GM19193 (cell line): Measurements from ENCODE around the gene NT5C3A.
A peak's percentile ranks its signal among the peaks of the same experiment; 100 is the strongest.

Experiments
- POLR2A ChIP-seq: IDR thresholded peaks from 4 replicates; pipeline ENCODE4 v1.6.1; 2011; ENCODE audit not compliant: insufficient read depth, insufficient read length; ENCODE audit errors: extremely low read depth

NT5C3A gene

GRCh38 chr7:33055158-33055557 lies 7.4 kb downstream of the NT5C3A start:
- no peak for TF ChIP-seq POLR2A

- TF ChIP-seq POLR2A = no peak
These were observed 8.2 kb downstream of the NT5C3A start for GRCh38 chr7:33054261-33054964.

- TF ChIP-seq POLR2A = no peak
These were observed 8.9 kb downstream of the NT5C3A start for GRCh38 chr7:33053721-33054120.

- TF ChIP-seq POLR2A = no peak
These were observed 11.8 kb downstream of the NT5C3A start for GRCh38 chr7:33050535-33051318.

- TF ChIP-seq POLR2A = no peak
These were observed 13.9 kb downstream of the NT5C3A start for GRCh38 chr7:33048704-33049103.

- TF ChIP-seq POLR2A = no peak
These were observed 14.3 kb downstream of the NT5C3A start for GRCh38 chr7:33048257-33048656.

GRCh38 chr7:33044986-33045385 lies 17.6 kb downstream of the NT5C3A start:
- TF ChIP-seq POLR2A = no peak

- no peak for TF ChIP-seq POLR2A
These were observed 18.2 kb downstream of the NT5C3A start for GRCh38 chr7:33044401-33044718.

GRCh38 chr7:33043501-33044400 lies 18.8 kb downstream of the NT5C3A start:
- TF ChIP-seq POLR2A = no peak

GRCh38 chr7:33041631-33042428 lies 20.7 kb downstream of the NT5C3A start:
- TF ChIP-seq POLR2A = no peak

GRCh38 chr7:33040803-33041516 lies 21.6 kb downstream of the NT5C3A start:
- peak; percentile 76 for TF ChIP-seq POLR2A

GRCh38 chr7:33039903-33040292 lies 22.7 kb downstream of the NT5C3A start:
- no peak for TF ChIP-seq POLR2A

GRCh38 chr7:33039257-33039902 lies 23.2 kb downstream of the NT5C3A start:
- TF ChIP-seq POLR2A = no peak
